VCaP (cell line): ENCODE results near the gene NOB1.
A peak's percentile ranks its signal among the peaks of the same experiment; 100 is the strongest.
"Not testable (repeated sequence)": the region's sequence is repeated elsewhere in the genome, so short reads cannot be mapped to it uniquely, and the experiment has no call there.

Experiments
- H3K27ac ChIP-seq: fragments of 450-650 bp; 2 replicates; pipeline ENCODE4 v1.5.1; 2017
- TF ChIP-seq, protein P1 (sequence below): fragments of 450-650 bp; conservative IDR thresholded peaks from 2 replicates; pipeline ENCODE4 v1.5.1; 2017; ENCODE audit warnings: mild to moderate bottlenecking, moderate library complexity

The NOB1 gene

DNA sequence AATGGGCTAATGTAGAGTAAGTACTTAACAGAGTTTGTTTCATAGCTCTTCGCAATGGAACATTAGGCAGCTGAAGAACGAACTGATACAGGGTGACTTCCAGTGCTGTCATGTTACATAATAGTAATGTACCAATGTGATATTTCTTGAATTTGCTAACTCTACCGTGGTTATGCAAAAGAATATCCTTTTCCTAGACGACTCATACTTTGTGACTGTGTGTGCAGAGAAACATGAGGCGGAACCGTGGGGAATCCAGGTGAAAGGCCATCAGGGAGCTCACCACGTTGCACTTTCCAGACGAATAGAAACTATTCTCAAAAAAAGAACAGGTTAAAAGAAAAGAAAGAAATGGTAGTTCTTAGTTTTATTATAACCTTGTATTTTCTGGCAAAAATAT is 13.2 kb downstream of the NOB1 start:
- TF ChIP-seq, protein P1, sequence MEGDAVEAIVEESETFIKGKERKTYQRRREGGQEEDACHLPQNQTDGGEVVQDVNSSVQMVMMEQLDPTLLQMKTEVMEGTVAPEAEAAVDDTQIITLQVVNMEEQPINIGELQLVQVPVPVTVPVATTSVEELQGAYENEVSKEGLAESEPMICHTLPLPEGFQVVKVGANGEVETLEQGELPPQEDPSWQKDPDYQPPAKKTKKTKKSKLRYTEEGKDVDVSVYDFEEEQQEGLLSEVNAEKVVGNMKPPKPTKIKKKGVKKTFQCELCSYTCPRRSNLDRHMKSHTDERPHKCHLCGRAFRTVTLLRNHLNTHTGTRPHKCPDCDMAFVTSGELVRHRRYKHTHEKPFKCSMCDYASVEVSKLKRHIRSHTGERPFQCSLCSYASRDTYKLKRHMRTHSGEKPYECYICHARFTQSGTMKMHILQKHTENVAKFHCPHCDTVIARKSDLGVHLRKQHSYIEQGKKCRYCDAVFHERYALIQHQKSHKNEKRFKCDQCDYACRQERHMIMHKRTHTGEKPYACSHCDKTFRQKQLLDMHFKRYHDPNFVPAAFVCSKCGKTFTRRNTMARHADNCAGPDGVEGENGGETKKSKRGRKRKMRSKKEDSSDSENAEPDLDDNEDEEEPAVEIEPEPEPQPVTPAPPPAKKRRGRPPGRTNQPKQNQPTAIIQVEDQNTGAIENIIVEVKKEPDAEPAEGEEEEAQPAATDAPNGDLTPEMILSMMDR: no peak
- H3K27ac ChIP-seq: peak overlapping the region; percentile 40

DNA sequence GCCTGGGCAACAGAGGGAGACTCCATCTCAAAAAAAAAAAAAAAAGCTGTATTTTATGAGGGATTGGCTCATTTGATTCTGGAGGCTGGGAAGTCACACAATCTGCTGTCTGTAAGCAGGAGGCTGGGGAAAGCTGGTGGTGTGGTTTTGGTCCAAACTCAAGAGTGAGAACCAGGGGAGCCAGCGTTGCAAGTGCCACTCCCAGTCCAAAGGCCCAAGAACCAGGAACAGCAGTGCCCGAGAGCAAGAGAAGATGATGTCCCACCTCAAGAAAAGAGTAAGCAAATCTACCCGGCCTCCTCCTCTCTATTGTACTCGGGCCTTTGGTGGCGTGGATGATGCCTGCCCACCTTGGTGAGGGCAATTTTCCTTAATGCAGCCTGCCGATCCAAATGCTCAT is 22.6 kb downstream of the NOB1 start:
- TF ChIP-seq, protein P1: no peak

DNA sequence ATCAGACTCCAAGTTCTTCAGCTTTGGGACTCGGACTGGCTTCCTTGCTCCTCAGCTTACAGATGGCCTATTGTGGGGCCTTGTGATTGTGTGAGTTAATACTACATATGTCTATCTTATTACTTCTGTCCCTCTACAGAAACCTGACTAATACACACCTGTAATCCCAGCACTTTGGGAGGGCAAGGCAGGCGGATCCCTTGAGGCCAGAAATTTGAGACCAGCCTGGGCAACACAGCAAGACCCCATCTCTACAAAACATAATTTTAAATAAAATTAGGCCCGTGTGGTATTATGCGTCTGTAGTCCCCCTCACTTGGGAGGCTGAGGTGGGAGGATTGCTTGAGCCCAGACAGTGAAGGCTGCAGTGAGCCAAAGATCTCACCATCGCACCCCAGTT is 23.4 kb downstream of the NOB1 start:
- not testable (repeated sequence) for H3K27ac ChIP-seq

More for the DNA sequence above, 22.6 kb downstream of the NOB1 start:
- H3K27ac ChIP-seq: no peak overlapping the region

DNA sequence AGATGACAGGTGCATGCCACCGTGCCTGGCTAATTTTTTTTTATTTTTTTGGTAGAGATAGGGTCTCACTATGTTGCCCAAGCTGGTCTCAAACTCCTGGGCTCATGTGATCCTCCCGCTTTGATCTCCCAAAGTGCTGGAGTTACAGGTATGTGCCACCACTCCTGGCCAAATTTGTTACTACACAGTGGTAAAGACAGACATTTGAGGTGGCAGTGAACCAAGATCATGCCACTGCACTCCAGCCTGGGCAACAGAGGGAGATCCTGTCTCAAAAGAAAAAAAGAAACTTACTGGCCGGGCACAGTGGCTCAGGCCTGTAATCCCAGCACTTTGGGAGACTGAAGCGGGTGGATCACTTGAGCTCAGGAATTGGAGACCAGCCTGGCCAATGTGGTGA is 25.7 kb downstream of the NOB1 start:
- not testable (repeated sequence) for H3K27ac ChIP-seq

DNA sequence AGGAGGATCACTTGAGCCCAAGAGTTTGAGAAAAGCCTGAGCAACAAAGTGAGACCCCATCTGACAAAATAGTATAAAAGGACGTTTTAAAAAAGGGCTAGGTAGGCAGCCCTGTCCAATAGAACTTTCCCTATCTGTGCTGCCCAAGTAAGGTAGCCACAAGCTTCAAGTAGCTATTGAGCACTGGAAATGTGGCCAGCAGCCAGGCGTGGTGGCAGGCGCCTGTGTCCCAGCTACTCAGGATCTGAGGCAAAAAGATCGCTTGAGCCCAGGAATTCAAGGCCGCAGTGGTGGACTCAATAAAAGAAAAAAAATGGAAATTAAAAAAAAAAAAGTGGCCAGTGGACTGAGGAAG is 26.8 kb downstream of the NOB1 start:
- no peak overlapping the region for H3K27ac ChIP-seq
- TF ChIP-seq, protein P1: no peak

DNA sequence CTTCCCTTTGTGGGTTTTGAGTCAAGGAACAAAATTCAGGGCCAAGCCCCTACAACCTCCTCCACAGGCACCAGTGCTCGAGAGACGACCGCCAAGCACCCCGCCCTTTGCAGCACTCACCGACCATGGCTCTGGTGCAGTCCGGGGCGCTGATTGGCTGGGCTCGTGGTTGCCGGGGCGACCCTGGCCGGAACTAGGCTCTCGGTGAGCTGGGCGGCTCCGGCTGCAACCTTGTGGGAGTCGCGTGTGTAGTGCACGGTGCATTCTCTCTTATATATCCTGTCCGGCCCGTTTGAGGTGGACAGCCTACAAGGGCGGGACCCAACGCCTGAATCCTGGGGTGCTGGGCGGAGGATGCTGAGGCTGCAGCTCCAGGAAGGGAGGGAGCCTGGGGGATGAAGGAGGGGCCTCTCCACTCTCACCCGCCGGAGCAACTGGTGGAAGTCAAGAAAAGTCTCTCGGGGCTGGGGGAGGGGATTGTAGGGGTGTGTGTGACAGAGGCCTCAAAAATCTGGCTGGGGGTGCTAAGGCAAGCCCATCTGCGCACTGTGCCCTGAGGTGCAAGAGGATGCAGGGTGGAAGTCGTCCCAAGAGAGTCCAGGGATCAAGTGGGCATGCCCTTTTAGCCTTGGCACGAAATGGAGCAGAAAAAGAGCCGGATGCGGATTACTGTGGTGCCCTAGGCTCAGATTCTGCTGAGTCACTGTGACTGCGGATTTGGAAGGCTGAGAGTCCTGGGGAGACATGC is 28.2 kb downstream of the NOB1 start, which contains the start of gene NQO1:
NQO1 (minus strand) TSS at position 248 of the 748 bp plus-strand sequence; CDS start at position 127, 121 bp downstream.
- TF ChIP-seq, protein P1: no peak
- H3K27ac ChIP-seq: peak within 1 kb of the TSS; percentile 59

DNA sequence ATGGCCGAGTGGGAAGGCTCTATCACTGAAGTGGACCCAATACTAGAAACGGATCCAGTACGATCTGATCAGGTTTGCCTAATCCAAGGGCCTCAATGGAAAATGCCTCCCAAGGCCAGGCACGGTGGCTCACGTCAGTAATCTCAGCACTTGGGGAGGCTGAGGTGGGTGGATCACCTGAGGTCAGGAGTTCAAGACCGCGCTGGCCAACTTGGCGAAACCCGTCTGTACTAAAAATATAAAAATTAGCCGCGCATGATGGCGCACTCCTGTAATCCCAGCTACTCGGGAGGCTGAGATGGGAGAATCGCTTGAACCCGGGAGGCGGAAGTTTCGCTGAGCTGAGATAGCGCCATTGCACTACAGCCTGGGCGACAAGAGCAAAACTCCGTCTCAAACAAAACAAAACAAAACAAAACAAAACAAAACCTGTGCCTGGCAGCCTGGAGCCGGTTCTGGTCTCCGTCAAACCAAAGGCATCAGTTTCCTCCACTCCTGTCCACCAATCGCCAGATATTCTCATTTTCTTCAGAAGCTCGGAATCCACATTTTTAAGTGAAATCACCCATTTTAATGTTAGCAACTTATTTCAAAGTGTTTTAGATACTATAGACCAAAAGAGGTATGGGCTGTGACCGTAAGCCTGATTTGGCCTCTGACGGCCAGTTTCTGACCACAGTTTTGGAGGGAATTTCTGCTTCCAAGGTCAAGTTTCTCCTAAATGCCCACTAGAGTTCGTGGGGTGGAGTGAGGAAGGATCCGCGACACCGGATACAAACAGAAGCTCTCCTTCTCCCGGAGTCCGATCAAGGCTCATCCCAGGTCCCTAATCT is 29.0 kb downstream of the NOB1 start:
- peak overlapping the region; percentile 59 for H3K27ac ChIP-seq
- TF ChIP-seq, protein P1: no peak

DNA sequence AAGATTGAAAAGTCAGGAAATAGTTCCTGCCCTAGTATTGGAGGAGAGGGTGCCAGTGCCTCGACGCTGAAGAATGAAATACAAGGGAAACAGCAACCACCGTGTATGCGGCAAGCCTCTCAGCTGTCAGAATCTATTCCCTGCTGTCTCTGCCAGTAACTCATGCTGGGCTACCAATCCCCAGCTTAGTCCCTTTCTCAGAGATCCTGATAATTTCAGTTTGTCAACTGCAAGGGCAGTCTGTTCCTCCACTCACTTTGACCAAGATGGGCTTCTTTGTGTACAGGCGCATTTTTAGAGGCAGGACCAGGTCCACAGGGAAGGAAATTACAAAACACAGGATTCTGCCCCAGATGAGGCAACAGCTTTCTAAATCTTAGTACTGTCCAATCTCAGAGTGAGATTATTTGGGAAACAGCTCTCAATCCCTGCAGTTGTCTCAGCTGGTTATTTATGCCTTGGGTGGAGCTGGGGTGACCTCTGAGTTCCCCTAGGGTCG is 29.7 kb downstream of the NOB1 start:
- TF ChIP-seq, protein P1: no peak
- H3K27ac ChIP-seq: no peak overlapping the region
